ENCODE measurements around the gene UQCC5. TPM values are rescaled to one million over a fixed set of nuclear protein-coding genes. Genes with fewer than 3 reads are reported as not detected.

Gene UQCC5
- total RNA-seq, 6 donors from 2014 or later: 2.0 to 43.0 (median 3.0) TPM

DNA sequence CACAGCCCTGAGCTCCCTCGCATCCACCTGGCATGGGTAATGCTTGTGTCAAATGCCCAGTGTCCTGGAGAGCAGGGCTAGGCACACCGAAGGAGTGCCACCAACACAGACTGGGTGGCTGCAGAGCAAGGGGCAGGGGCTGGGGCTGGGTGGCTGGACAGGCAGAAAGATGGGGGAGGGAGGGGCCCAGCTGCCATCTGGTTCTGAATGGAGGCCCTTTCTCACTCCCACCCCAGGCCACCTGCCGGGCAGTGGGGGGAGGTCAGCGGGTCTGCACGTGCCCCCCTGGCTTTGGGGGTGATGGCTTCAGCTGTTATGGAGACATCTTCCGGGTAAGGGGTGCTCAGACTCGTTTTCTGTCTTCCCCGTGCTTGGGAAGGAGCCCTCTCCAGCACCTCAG, 24.3 kb upstream of the UQCC5 start:
- TF ChIP-seq, protein P1, sequence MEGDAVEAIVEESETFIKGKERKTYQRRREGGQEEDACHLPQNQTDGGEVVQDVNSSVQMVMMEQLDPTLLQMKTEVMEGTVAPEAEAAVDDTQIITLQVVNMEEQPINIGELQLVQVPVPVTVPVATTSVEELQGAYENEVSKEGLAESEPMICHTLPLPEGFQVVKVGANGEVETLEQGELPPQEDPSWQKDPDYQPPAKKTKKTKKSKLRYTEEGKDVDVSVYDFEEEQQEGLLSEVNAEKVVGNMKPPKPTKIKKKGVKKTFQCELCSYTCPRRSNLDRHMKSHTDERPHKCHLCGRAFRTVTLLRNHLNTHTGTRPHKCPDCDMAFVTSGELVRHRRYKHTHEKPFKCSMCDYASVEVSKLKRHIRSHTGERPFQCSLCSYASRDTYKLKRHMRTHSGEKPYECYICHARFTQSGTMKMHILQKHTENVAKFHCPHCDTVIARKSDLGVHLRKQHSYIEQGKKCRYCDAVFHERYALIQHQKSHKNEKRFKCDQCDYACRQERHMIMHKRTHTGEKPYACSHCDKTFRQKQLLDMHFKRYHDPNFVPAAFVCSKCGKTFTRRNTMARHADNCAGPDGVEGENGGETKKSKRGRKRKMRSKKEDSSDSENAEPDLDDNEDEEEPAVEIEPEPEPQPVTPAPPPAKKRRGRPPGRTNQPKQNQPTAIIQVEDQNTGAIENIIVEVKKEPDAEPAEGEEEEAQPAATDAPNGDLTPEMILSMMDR (IDR thresholded peaks at IDR 0.05): no peak
- TF ChIP-seq POLR2A (IDR thresholded peaks at IDR 0.05) (no peak), EP300 (IDR thresholded peaks at IDR 0.05) (no peak), POLR2AphosphoS5 (IDR thresholded peaks at IDR 0.05) (no peak)
- WGBS, 2 donors: 71 to 84% methylated on average over 8 of the region's 8 CpGs
- no peaks in the 10 kb centered on the region for H3K4me1 ChIP-seq
- DNase-seq (peak in 1 of 2 donors; percentile 60), ATAC-seq (ENCODE audit: low FRiP score in 2 of 2) (no peak)
- peaks cover 0 to 43% (median 0%) of the 10 kb centered on the region in 4 donors for H3K36me3 ChIP-seq
- H3K27ac ChIP-seq: no peak overlapping the region
- no peaks in the 10 kb centered on the region for H3K9me3 ChIP-seq
- H3K4me3 ChIP-seq: no peak overlapping the region
- no peaks in the 10 kb centered on the region for H3K27me3 ChIP-seq

DNA sequence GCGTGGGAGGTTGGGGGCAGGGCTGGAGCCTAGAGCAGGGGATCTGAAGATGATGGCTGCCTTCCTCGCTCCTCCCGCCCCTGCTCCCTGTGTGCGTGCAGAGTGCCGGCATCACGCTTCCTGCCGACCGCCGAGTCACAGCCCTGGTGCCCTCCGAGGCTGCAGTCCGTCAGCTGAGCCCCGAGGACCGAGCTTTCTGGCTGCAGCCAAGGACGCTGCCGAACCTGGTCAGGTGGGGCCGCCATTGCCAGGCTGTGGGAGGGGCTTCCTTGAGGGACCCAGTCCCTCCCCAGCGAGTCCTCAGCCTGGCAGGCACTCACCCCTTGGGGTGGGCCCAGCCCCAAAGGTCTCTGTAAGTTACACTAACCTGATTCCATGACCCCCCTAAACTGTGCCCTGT, 23.7 kb upstream of the UQCC5 start:
- H3K4me3 ChIP-seq: no peak overlapping the region
- TF ChIP-seq EP300 (IDR thresholded peaks at IDR 0.05) (no peak), POLR2A (IDR thresholded peaks at IDR 0.05) (no peak), POLR2AphosphoS5 (IDR thresholded peaks at IDR 0.05) (no peak)
- TF ChIP-seq, protein P1 (IDR thresholded peaks at IDR 0.05): no peak
- peaks cover 0 to 43% (median 0%) of the 10 kb centered on the region in 4 donors for H3K36me3 ChIP-seq
- no peak overlapping the region for H3K27ac ChIP-seq
- ATAC-seq (ENCODE audit: low FRiP score in 2 of 2): no peak
- H3K4me1 ChIP-seq: no peaks in the 10 kb centered on the region
- H3K9me3 ChIP-seq: no peaks in the 10 kb centered on the region
- H3K27me3 ChIP-seq: no peaks in the 10 kb centered on the region
- 78 to 84% methylated on average over 6 to 17 of the region's 17 CpGs for WGBS, 2 donors
- peak in 1 of 2 donors; percentile 68 for DNase-seq

DNA sequence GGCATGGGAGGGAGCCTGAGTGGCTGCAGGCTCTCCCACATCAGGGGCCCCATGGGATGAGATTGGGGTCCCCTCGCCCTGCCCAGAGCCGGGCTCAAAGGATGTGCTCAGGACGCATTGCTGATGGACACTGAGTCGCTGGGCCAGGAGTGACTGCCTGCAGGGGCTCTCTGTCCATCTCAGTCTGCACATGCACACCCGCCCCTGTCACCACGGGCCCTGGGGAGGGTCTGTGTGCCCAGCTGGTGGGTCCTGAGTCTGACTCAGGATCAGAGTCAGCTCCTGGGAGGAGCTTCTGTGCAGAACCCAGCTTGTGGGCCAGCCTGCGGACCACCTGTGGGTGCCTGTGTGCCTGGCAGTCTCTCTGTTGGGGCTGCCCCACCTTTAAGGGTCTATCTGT, 23.1 kb upstream of the UQCC5 start:
- WGBS, 2 donors: 94 to 95% methylated on average over 4 to 6 of the region's 7 CpGs
- H3K27me3 ChIP-seq: no peaks in the 10 kb centered on the region
- DNase-seq (peak in 1 of 2 donors; percentile 65), ATAC-seq (ENCODE audit: low FRiP score in 2 of 2) (no peak)
- TF ChIP-seq EP300 (IDR thresholded peaks at IDR 0.05) (no peak), POLR2A (IDR thresholded peaks at IDR 0.05) (no peak), POLR2AphosphoS5 (IDR thresholded peaks at IDR 0.05) (no peak)
- TF ChIP-seq, protein P1 (IDR thresholded peaks at IDR 0.05): no peak
- no peak overlapping the region for H3K27ac ChIP-seq
- H3K9me3 ChIP-seq: no peaks in the 10 kb centered on the region
- H3K4me3 ChIP-seq: no peak overlapping the region
- H3K4me1 ChIP-seq: no peaks in the 10 kb centered on the region
- H3K36me3 ChIP-seq: peaks cover 0 to 43% (median 0%) of the 10 kb centered on the region in 4 donors

DNA sequence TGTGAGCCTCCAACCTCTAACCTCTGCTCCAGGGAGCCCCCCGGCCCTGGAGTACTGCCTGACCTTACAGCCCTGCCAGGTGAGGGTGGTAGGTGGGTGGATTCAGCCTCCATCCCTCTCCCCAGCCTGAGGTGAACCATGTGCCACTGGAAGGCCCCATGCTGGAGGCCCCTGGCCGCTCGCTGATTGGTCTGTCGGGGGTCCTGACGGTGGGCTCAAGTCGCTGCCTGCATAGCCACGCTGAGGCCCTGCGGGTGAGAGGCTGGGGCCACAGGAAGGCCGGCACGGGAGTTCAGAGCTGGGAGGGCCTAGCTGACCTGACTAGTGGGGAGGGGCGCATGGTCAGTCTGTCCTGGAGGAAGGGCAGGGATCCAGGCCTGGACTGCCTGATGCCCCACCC, 21.8 kb upstream of the UQCC5 start:
- 75 to 92% methylated on average over 9 to 11 of the region's 11 CpGs for WGBS, 2 donors
- H3K27ac ChIP-seq: no peak overlapping the region
- ATAC-seq (ENCODE audit: low FRiP score in 2 of 2): no peak

More for the DNA sequence above, 21.8 kb upstream of the UQCC5 start:
- peaks cover 0 to 44% (median 1%) of the 10 kb centered on the region in 4 donors for H3K36me3 ChIP-seq
- DNase-seq: peak in 1 of 2 donors; percentile 66
- H3K4me3 ChIP-seq: no peak overlapping the region
- TF ChIP-seq EP300 (IDR thresholded peaks at IDR 0.05) (no peak), POLR2AphosphoS5 (IDR thresholded peaks at IDR 0.05) (no peak), POLR2A (IDR thresholded peaks at IDR 0.05) (no peak)
- TF ChIP-seq, protein P1 (IDR thresholded peaks at IDR 0.05): no peak
- no peaks in the 10 kb centered on the region for H3K9me3 ChIP-seq
- peaks cover 0 to 6% (median 0%) of the 10 kb centered on the region in 4 donors for H3K4me1 ChIP-seq
- H3K27me3 ChIP-seq: no peaks in the 10 kb centered on the region

Measured in upper lobe of left lung (tissue), 6 donors.